WTC11 (cell line): Measurements from ENCODE around the gene YEATS2. TPM values are rescaled to one million over a fixed set of nuclear protein-coding genes. Genes with fewer than 3 reads are reported as not detected.

Experiments used
- ATAC-seq: fragments of 200-7000 bp; cut with Tn5 transposase; 2 replicates; pipeline ENCODE4 v1.10.0; 2021; ENCODE audit warnings: mild to moderate bottlenecking, moderate library complexity
- CTCF ChIA-PET: fragments of 300-600 bp; sonication (Branson Sonifier 250); formaldehyde crosslinking; loops from one replicate; lab custom pipeline; 2021; ENCODE audit warnings: antibody characterized with exemption; lab: Charles Lee
- POLR2A ChIA-PET: fragments of 350-600 bp; sonication (Branson Sonifier 250); formaldehyde crosslinking; loops from one replicate; lab custom pipeline; 2021; ENCODE audit warnings: antibody characterized with exemption; lab: Charles Lee
- DNase-seq: peaks from one replicate; pipeline ENCODE4 v3.0.0; 2021; ENCODE audit warnings: low spot score
- H3K27ac Mint-ChIP-seq: 2 replicates; pipeline ENCODE4 v1.8.0; 2021; ENCODE audit warnings: mixed read lengths
- H3K27me3 Mint-ChIP-seq: 2 replicates; pipeline ENCODE4 v1.8.0; 2021; ENCODE audit warnings: low read depth, mild to moderate bottlenecking, moderate library complexity, mixed read lengths
- H3K36me3 Mint-ChIP-seq: 2 replicates; pipeline ENCODE4 v1.8.0; 2021; ENCODE audit warnings: mixed read lengths
- H3K4me1 Mint-ChIP-seq: 2 replicates; pipeline ENCODE4 v1.8.0; 2022; ENCODE audit warnings: mixed read lengths
- H3K4me3 Mint-ChIP-seq: 2 replicates; pipeline ENCODE4 v1.8.0; 2021; ENCODE audit warnings: mild to moderate bottlenecking, moderate library complexity, mixed read lengths
- H3K9me3 Mint-ChIP-seq: 2 replicates; pipeline ENCODE4 v1.8.0; 2021; ENCODE audit warnings: mixed read lengths
- ATF1 ChIP-seq: sonication (generic); formaldehyde crosslinking; IDR thresholded peaks from 2 replicates; pipeline ENCODE4 v1.8.1; 2023; ENCODE audit warnings: mild to moderate bottlenecking, moderate library complexity, missing genetic modification reagents
- ESRRA ChIP-seq: sonication (generic); formaldehyde crosslinking; IDR thresholded peaks from 2 replicates; pipeline ENCODE4 v1.8.1; 2022; ENCODE audit warnings: mild to moderate bottlenecking, missing genetic modification reagents, borderline replicate concordance
- FOXJ3 ChIP-seq: sonication (generic); formaldehyde crosslinking; IDR thresholded peaks from 2 replicates; pipeline ENCODE4 v1.9.0; 2021; ENCODE audit warnings: missing genetic modification reagents, mild to moderate bottlenecking, borderline replicate concordance
- GABPB1 ChIP-seq: sonication (generic); formaldehyde crosslinking; IDR thresholded peaks from 2 replicates; pipeline ENCODE4 v1.8.1; 2023; ENCODE audit warnings: mild to moderate bottlenecking, missing genetic modification reagents
- HMGA2 ChIP-seq: fragments of 250-450 bp; sonication (Bioruptor Pico); IDR thresholded peaks from 2 replicates; pipeline ENCODE4 v1.4.0; 2021; ENCODE audit warnings: mild to moderate bottlenecking, moderate library complexity
- HMGXB4 ChIP-seq: sonication (generic); formaldehyde crosslinking; IDR thresholded peaks from 2 replicates; pipeline ENCODE4 v1.8.1; 2023; ENCODE audit warnings: mild to moderate bottlenecking, moderate library complexity, missing genetic modification reagents
- IRF1 ChIP-seq: sonication (generic); formaldehyde crosslinking; IDR thresholded peaks from 2 replicates; pipeline ENCODE4 v1.8.0; 2023; ENCODE audit warnings: missing genetic modification reagents
- JUN ChIP-seq: sonication (generic); formaldehyde crosslinking; IDR thresholded peaks from 2 replicates; pipeline ENCODE4 v1.8.0; 2023; ENCODE audit warnings: mild to moderate bottlenecking, missing genetic modification reagents
- MAX ChIP-seq: sonication (generic); formaldehyde crosslinking; IDR thresholded peaks from 2 replicates; pipeline ENCODE4 v1.8.0; 2022; ENCODE audit warnings: mild to moderate bottlenecking, missing genetic modification reagents
- MYBL2 ChIP-seq: sonication (generic); formaldehyde crosslinking; IDR thresholded peaks from 2 replicates; pipeline ENCODE4 v1.8.1; 2023; ENCODE audit warnings: mild to moderate bottlenecking, moderate library complexity, missing genetic modification reagents
- SMAD3 ChIP-seq: sonication (generic); formaldehyde crosslinking; IDR thresholded peaks from 2 replicates; pipeline ENCODE4 v1.8.0; 2022; ENCODE audit warnings: missing genetic modification reagents, mild to moderate bottlenecking, borderline replicate concordance
- TEAD4 ChIP-seq: sonication (generic); formaldehyde crosslinking; IDR thresholded peaks from 2 replicates; pipeline ENCODE4 v1.8.0; 2022; ENCODE audit warnings: mild to moderate bottlenecking, missing genetic modification reagents
- ZNF121 ChIP-seq: sonication (generic); formaldehyde crosslinking; IDR thresholded peaks from 2 replicates; pipeline ENCODE4 v1.8.0; 2023; ENCODE audit warnings: missing genetic modification reagents
- ZNF263 ChIP-seq: sonication (generic); formaldehyde crosslinking; IDR thresholded peaks from 2 replicates; pipeline ENCODE4 v1.8.1; 2022; ENCODE audit warnings: low read depth, mild to moderate bottlenecking, moderate library complexity, missing genetic modification reagents
- ZNF396 ChIP-seq: fragments of 250-450 bp; sonication (Bioruptor Pico); IDR thresholded peaks from 2 replicates; pipeline ENCODE4 v1.8.0; 2021; ENCODE audit warnings: mild to moderate bottlenecking, moderate library complexity, borderline replicate concordance
- total RNA-seq: library from RNA; stranded (reverse); gene quantifications from 3 replicates; pipeline ENCODE4 v1.2.3, GENCODE V29; 2021
- TF ChIP-seq, protein P1 (sequence below): sonication (generic); formaldehyde crosslinking; IDR thresholded peaks from 2 replicates; pipeline ENCODE4 v1.8.1; 2022; ENCODE audit warnings: low read depth, mild to moderate bottlenecking, moderate library complexity, missing genetic modification reagents, borderline replicate concordance
- TF ChIP-seq, protein P2 (sequence below): sonication (generic); formaldehyde crosslinking; IDR thresholded peaks from 2 replicates; pipeline ENCODE4 v1.8.1; 2023; ENCODE audit warnings: mild to moderate bottlenecking, missing genetic modification reagents, borderline replicate concordance
- TF ChIP-seq, protein P3 (sequence below): fragments of 250-450 bp; sonication (Bioruptor Pico); IDR thresholded peaks from 2 replicates; pipeline ENCODE4 v1.9.0; 2021; ENCODE audit warnings: mild to moderate bottlenecking, borderline replicate concordance
- TF ChIP-seq, protein P4 (sequence below): sonication (generic); formaldehyde crosslinking; conservative IDR thresholded peaks from 2 replicates; pipeline ENCODE4 v1.8.1; 2022; ENCODE audit warnings: mild to moderate bottlenecking, missing genetic modification reagents
- TF ChIP-seq, protein P5 (sequence below): sonication (generic); formaldehyde crosslinking; IDR thresholded peaks from 2 replicates; pipeline ENCODE4 v1.8.0; 2023; ENCODE audit warnings: missing genetic modification reagents, mild to moderate bottlenecking, borderline replicate concordance

YEATS2 gene
- total RNA-seq, 1 experiment from 2014 or later = 42.5 TPM

DNA sequence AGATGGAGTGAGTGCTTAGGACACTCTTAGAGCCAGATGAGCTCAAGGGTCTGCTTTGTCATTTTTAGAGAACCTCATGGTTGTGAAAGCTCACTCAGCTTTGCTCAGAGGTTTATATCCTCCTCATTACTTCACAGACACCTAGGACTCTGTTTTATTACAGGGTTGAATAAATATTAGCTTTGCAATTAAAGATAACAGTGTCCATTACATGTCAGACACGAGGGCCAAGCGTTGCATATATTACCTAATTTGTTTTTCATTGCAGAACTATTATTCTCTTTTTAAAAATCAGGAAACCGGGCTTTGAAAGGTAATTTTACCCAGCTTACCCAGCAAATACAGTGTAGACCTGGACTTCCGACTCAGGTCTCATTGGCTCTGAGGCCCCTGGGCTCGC is 111.7 kb downstream of the YEATS2 start:
- Mint-ChIP-seq H3K36me3 (peaks cover 70% of the 10 kb centered on the region), H3K4me1 (no peaks in the 10 kb centered on the region), H3K4me3 (no peak overlapping the region), H3K27ac (no peak overlapping the region), H3K27me3 (no peaks in the 10 kb centered on the region), H3K9me3 (no peaks in the 10 kb centered on the region)
- ATAC-seq (no peak), DNase-seq (no peak)
- POLR2A ChIA-PET = interaction anchor here (0.5 kb wide), 1 partner anchor 110 kb away, joined by 6 read pairs; no protein-coding TSS in a partner anchor
- TF ChIP-seq FOXJ3 (CRISPR knock-in tag) = no peak
- no peak for TF ChIP-seq ZNF396 (CRISPR knock-in tag)
- TF ChIP-seq ESRRA (CRISPR knock-in tag) = no peak
- no peak for TF ChIP-seq GABPB1 (CRISPR knock-in tag)
- no peak for TF ChIP-seq HMGA2 (CRISPR knock-in tag)
- TF ChIP-seq, protein P1, sequence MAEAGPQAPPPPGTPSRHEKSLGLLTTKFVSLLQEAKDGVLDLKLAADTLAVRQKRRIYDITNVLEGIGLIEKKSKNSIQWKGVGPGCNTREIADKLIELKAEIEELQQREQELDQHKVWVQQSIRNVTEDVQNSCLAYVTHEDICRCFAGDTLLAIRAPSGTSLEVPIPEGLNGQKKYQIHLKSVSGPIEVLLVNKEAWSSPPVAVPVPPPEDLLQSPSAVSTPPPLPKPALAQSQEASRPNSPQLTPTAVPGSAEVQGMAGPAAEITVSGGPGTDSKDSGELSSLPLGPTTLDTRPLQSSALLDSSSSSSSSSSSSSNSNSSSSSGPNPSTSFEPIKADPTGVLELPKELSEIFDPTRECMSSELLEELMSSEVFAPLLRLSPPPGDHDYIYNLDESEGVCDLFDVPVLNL (CRISPR knock-in tag) = no peak
- no peak for TF ChIP-seq IRF1 (CRISPR knock-in tag)
- TF ChIP-seq MAX (CRISPR knock-in tag) = no peak
- TF ChIP-seq ATF1 (CRISPR knock-in tag) = no peak
- TF ChIP-seq, protein P2, sequence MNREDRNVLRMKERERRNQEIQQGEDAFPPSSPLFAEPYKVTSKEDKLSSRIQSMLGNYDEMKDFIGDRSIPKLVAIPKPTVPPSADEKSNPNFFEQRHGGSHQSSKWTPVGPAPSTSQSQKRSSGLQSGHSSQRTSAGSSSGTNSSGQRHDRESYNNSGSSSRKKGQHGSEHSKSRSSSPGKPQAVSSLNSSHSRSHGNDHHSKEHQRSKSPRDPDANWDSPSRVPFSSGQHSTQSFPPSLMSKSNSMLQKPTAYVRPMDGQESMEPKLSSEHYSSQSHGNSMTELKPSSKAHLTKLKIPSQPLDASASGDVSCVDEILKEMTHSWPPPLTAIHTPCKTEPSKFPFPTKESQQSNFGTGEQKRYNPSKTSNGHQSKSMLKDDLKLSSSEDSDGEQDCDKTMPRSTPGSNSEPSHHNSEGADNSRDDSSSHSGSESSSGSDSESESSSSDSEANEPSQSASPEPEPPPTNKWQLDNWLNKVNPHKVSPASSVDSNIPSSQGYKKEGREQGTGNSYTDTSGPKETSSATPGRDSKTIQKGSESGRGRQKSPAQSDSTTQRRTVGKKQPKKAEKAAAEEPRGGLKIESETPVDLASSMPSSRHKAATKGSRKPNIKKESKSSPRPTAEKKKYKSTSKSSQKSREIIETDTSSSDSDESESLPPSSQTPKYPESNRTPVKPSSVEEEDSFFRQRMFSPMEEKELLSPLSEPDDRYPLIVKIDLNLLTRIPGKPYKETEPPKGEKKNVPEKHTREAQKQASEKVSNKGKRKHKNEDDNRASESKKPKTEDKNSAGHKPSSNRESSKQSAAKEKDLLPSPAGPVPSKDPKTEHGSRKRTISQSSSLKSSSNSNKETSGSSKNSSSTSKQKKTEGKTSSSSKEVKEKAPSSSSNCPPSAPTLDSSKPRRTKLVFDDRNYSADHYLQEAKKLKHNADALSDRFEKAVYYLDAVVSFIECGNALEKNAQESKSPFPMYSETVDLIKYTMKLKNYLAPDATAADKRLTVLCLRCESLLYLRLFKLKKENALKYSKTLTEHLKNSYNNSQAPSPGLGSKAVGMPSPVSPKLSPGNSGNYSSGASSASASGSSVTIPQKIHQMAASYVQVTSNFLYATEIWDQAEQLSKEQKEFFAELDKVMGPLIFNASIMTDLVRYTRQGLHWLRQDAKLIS (CRISPR knock-in tag) = no peak
- TF ChIP-seq, protein P3, sequence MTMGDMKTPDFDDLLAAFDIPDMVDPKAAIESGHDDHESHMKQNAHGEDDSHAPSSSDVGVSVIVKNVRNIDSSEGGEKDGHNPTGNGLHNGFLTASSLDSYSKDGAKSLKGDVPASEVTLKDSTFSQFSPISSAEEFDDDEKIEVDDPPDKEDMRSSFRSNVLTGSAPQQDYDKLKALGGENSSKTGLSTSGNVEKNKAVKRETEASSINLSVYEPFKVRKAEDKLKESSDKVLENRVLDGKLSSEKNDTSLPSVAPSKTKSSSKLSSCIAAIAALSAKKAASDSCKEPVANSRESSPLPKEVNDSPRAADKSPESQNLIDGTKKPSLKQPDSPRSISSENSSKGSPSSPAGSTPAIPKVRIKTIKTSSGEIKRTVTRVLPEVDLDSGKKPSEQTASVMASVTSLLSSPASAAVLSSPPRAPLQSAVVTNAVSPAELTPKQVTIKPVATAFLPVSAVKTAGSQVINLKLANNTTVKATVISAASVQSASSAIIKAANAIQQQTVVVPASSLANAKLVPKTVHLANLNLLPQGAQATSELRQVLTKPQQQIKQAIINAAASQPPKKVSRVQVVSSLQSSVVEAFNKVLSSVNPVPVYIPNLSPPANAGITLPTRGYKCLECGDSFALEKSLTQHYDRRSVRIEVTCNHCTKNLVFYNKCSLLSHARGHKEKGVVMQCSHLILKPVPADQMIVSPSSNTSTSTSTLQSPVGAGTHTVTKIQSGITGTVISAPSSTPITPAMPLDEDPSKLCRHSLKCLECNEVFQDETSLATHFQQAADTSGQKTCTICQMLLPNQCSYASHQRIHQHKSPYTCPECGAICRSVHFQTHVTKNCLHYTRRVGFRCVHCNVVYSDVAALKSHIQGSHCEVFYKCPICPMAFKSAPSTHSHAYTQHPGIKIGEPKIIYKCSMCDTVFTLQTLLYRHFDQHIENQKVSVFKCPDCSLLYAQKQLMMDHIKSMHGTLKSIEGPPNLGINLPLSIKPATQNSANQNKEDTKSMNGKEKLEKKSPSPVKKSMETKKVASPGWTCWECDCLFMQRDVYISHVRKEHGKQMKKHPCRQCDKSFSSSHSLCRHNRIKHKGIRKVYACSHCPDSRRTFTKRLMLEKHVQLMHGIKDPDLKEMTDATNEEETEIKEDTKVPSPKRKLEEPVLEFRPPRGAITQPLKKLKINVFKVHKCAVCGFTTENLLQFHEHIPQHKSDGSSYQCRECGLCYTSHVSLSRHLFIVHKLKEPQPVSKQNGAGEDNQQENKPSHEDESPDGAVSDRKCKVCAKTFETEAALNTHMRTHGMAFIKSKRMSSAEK (CRISPR knock-in tag) = no peak
- no peak for TF ChIP-seq JUN
- TF ChIP-seq, protein P4, sequence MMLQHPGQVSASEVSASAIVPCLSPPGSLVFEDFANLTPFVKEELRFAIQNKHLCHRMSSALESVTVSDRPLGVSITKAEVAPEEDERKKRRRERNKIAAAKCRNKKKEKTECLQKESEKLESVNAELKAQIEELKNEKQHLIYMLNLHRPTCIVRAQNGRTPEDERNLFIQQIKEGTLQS (CRISPR knock-in tag) = no peak
- TF ChIP-seq, protein P5, sequence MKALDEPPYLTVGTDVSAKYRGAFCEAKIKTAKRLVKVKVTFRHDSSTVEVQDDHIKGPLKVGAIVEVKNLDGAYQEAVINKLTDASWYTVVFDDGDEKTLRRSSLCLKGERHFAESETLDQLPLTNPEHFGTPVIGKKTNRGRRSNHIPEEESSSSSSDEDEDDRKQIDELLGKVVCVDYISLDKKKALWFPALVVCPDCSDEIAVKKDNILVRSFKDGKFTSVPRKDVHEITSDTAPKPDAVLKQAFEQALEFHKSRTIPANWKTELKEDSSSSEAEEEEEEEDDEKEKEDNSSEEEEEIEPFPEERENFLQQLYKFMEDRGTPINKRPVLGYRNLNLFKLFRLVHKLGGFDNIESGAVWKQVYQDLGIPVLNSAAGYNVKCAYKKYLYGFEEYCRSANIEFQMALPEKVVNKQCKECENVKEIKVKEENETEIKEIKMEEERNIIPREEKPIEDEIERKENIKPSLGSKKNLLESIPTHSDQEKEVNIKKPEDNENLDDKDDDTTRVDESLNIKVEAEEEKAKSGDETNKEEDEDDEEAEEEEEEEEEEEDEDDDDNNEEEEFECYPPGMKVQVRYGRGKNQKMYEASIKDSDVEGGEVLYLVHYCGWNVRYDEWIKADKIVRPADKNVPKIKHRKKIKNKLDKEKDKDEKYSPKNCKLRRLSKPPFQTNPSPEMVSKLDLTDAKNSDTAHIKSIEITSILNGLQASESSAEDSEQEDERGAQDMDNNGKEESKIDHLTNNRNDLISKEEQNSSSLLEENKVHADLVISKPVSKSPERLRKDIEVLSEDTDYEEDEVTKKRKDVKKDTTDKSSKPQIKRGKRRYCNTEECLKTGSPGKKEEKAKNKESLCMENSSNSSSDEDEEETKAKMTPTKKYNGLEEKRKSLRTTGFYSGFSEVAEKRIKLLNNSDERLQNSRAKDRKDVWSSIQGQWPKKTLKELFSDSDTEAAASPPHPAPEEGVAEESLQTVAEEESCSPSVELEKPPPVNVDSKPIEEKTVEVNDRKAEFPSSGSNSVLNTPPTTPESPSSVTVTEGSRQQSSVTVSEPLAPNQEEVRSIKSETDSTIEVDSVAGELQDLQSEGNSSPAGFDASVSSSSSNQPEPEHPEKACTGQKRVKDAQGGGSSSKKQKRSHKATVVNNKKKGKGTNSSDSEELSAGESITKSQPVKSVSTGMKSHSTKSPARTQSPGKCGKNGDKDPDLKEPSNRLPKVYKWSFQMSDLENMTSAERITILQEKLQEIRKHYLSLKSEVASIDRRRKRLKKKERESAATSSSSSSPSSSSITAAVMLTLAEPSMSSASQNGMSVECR (CRISPR knock-in tag) = no peak
- no peak for TF ChIP-seq MYBL2 (CRISPR knock-in tag)
- no peak for TF ChIP-seq SMAD3 (CRISPR knock-in tag)
- TF ChIP-seq HMGXB4 (CRISPR knock-in tag) = no peak
- no peak for TF ChIP-seq TEAD4 (CRISPR knock-in tag)
- TF ChIP-seq ZNF121 = no peak
- TF ChIP-seq ZNF263 (CRISPR knock-in tag) = no peak
- CTCF ChIA-PET = no interaction called here
